GM12874 (cell line): ENCODE measurements around the gene BARX1.

Source experiments
- TF ChIP-seq, protein P1 (sequence below): IDR thresholded peaks from 2 replicates; pipeline ENCODE4 v1.5.1; 2011; ENCODE audit warnings: low read depth, mild to moderate bottlenecking, control low read depth, low read length, moderate library complexity; ENCODE audit not compliant: insufficient read depth

Gene BARX1

DNA sequence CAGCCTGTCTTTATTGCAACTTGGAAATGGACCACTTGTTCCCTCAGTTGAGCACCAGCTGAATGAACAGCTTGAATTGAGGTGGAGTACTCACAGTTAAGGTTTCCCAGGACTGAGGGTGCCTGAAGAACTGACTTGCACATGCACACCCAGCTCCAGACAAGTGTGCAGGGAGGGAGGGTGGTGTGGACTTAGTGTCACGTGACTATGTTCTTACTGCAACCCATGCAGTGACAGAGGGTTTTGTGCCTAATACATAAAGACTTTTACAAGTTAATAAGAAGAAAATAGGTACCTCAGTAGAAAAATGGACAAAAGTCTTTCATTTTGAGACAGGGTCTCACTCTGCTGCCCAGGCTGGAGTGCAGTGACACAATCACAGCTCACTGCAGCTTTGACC is 18.0 kb downstream of the BARX1 start:
- TF ChIP-seq, protein P1, sequence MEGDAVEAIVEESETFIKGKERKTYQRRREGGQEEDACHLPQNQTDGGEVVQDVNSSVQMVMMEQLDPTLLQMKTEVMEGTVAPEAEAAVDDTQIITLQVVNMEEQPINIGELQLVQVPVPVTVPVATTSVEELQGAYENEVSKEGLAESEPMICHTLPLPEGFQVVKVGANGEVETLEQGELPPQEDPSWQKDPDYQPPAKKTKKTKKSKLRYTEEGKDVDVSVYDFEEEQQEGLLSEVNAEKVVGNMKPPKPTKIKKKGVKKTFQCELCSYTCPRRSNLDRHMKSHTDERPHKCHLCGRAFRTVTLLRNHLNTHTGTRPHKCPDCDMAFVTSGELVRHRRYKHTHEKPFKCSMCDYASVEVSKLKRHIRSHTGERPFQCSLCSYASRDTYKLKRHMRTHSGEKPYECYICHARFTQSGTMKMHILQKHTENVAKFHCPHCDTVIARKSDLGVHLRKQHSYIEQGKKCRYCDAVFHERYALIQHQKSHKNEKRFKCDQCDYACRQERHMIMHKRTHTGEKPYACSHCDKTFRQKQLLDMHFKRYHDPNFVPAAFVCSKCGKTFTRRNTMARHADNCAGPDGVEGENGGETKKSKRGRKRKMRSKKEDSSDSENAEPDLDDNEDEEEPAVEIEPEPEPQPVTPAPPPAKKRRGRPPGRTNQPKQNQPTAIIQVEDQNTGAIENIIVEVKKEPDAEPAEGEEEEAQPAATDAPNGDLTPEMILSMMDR, result no peak

DNA sequence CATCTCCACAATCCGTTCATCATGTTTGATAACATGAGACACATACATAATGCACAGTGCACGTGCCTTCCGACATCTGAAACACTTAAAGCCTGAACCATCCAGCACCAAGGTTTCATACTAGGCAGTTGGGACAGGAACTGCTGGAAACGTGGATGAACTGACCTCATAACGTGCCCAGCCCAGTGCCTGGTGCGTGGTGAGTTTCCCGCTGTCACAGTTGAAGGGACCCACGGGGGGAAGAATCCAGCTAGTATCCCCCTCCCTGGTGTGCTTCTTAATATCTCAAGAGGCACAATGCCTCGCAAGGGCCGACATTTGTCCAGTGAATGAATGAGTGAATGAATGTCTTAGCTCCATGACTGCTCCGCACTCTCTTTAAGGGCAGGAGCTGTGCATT is 23.2 kb downstream of the BARX1 start:
- TF ChIP-seq, protein P1, result no peak

DNA sequence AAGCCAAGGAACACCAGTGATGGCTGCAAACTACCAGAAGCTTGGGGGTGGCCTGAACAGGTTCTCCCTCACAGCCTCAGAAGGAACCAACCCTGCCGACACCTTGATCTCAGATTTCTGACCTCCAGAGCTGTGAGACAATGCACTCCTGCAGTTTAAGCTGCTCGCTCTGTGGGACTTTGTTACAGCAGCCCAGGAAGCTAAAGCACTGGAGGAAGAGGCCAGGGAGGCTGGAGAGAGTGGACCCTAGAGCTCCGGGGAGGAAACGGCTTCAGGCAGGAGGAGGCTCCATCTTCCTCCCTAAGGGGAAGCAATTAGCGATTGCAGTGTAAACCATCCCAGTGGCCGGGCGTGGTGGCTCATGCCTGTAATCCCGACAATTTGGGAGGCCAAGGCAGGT is 25.1 kb downstream of the BARX1 start:
- TF ChIP-seq, protein P1, result no peak

DNA sequence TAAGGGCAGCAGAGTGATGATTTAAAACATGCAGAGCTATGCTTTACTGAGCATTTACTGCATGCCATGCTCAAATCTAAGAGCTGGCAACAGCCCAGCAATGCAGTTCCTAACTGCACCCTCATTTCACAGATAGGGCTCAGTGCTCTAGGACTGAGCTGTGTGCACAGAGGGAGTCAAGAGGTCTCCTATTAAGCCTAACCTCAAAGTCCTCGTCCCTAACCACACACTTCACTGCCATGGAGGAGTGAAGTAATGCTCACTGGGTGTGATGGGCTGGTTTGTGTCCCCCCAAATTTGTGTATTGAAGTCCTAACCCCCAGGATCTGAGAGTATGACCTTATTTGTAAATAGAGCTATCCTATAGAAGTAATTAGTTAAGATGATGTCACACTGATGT is 25.9 kb downstream of the BARX1 start:
- TF ChIP-seq, protein P1, result no peak

DNA sequence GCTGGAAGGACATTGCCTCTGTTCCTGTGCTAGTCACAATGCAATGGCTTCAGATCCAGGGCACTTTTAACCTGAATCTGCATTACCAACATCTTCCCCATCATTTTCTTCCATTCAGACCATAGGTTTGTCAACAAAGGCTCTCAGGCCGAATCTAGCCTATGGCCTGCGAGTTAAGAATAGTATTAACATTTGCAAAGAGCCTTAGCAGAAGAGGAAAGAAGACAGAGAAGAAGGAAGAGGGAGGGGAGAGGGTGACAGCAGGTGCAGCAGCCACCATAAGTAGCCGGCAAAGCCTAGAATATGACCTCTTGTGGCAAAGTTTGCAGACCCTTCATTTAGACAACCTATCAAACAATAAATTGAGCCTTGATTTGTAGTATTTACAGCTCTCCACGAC is 32.6 kb downstream of the BARX1 start:
- TF ChIP-seq, protein P1, result no peak

DNA sequence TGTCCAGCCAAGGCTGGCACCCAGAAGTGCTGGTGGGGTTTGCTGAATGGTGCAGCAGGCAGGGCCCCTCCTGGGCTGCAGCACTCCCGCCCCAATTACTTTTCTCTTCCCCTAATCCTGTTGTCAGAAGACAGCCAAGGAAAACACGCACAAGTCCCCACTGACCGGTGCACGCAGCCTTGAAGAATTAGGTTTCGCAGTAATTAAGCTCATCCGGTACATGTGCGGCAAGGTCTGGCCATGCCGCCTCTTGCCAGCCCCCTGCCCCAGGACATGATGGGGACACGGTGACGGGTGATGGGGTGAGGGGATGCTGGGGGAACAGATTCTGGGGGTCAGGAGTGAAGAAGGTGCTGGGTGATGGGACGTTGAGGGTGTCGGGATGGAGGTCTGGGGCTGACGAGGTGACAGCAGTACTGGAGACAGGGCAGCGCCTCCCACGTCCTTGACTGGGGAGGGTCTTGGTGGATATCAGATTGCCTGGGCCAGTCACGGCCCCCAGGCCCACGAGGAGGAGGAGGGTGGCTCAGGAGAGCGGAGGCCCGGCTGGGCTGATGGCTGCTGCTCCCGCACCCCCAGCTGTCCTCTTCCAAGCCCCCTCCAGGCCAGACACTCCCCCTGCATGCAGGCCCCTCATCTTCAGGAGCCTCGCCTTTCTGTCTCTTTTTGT is 34.9 kb downstream of the BARX1 start:
- TF ChIP-seq, protein P1, result no peak

DNA sequence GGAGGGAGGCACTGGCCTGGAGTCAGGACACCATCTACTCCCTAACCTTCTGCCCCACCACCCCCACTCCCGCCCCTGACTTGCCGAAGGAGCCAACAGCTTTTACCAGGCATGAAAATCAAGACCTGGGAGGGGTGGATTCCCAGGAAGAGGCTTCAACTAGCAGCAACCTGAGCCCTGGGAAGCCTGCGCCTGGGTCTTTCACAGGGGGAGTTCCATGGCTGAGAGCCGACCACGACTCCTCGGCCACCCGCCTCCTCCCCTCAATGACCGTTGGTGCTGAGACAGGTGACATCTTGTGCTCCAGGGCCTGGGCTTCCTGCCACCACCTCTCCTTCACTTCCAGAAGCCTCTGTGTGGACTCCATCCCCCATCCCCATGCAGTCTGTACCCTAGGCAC is 37.1 kb downstream of the BARX1 start:
- TF ChIP-seq, protein P1, result no peak
